ENCODE results near the gene NUP160.

DNA sequence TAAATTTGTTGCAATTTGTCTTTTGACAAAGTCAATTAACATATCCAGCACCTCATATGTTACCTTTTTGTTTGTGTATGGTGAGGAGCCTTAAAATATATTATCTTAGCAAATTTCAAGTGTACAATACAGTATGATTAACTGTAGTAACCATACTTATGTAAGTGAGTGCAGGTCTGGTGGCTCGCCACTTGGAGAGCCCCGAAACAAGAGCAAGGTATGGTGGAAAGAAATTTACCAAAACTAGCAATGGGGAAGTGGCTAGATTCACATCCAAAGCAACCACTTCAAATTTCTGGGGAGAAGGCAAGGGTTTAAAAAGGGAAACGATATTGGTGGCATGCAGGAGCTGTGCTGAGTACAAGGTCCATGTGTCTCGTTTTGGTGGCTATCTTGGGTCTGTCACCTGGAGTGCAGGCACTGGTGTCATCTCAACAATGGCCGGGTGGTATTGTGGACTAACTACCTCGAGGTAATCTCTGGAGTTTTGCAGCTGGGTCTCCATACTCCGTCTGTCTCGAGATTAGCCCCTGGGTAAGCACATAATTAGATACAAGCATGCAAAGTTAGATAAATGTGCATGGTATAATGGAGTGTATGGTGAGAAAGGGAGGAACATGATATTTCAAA lies 72.8 kb downstream of the NUP160 start:
- TF ChIP-seq POLR2A (IDR thresholded peaks at IDR 0.05) = no peak
- TF ChIP-seq, protein P1, sequence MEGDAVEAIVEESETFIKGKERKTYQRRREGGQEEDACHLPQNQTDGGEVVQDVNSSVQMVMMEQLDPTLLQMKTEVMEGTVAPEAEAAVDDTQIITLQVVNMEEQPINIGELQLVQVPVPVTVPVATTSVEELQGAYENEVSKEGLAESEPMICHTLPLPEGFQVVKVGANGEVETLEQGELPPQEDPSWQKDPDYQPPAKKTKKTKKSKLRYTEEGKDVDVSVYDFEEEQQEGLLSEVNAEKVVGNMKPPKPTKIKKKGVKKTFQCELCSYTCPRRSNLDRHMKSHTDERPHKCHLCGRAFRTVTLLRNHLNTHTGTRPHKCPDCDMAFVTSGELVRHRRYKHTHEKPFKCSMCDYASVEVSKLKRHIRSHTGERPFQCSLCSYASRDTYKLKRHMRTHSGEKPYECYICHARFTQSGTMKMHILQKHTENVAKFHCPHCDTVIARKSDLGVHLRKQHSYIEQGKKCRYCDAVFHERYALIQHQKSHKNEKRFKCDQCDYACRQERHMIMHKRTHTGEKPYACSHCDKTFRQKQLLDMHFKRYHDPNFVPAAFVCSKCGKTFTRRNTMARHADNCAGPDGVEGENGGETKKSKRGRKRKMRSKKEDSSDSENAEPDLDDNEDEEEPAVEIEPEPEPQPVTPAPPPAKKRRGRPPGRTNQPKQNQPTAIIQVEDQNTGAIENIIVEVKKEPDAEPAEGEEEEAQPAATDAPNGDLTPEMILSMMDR (IDR thresholded peaks at IDR 0.05) = no peak

Measured in right lobe of liver (tissue), 4 donors.